HCT116 (cell line): ENCODE data around the gene NUP133. TPM values are rescaled to one million over a fixed set of nuclear protein-coding genes. Genes with fewer than 3 reads are reported as not detected.
"Not testable (repeated sequence)": the region's sequence is repeated elsewhere in the genome, so short reads cannot be mapped to it uniquely, and the experiment has no call there.

Source experiments
- ATAC-seq: fragments of 200-7000 bp; cut with Tn5 transposase; 2 replicates; pipeline ENCODE4 v1.9.1; 2020; ENCODE audit warnings: mild to moderate bottlenecking, moderate library complexity
- BruUV-seq: library from RNA; stranded (reverse); fragments of 400-500 nt; replicated peaks from 2 replicates; lab custom pipeline; 2021; lab: Mats Ljungman, UMichigan
- CTCF ChIA-PET: fragments of 300-600 bp; sonication (Branson Sonifier 250); formaldehyde crosslinking; loops from one replicate; lab custom pipeline; 2021; ENCODE audit warnings: antibody characterized with exemption; lab: Charles Lee
- POLR2A ChIA-PET: fragments of 300-600, 350-600 bp; sonication (Branson Sonifier 250); formaldehyde crosslinking; loops from one replicate; lab custom pipeline; 2021; ENCODE audit warnings: antibody characterized with exemption; lab: Charles Lee
- RAD21 ChIA-PET, 2 experiments: fragments of 300-600 bp; sonication (Branson Sonifier 250); formaldehyde crosslinking; loops; one replicate each; lab custom pipeline; 2023; ENCODE audit warnings: low total read pairs in 2 of 2; ENCODE audit not compliant: uncharacterized antibody in 2 of 2, unreplicated experiment in 2 of 2, low non-redundant PET in 1 of 2; lab: Charles Lee
- DNase-seq: peaks from one replicate; pipeline ENCODE4 v3.0.0-alpha.2; 2010; ENCODE audit warnings: low read depth, low spot score
- H2AFZ ChIP-seq: fragments of 200-600 bp; shearing (Covaris generic), sonication (generic); 2 replicates; pipeline ENCODE4 v1.6.1; 2017; ENCODE audit warnings: low read depth, mixed run types, mixed read lengths, antibody characterized with exemption, low read length; ENCODE audit not compliant: poor library complexity, severe bottlenecking
- H3K27ac ChIP-seq: 2 replicates; pipeline ENCODE4 v1.5.1; 2012; ENCODE audit warnings: low read depth, low read length
- H3K27me3 ChIP-seq: fragments of 200-600 bp; sonication (generic); 2 replicates; pipeline ENCODE4 v1.6.1; 2016; ENCODE audit warnings: mixed run types, low read length, mixed read lengths; ENCODE audit not compliant: insufficient read depth
- H3K36me3 ChIP-seq, 2 experiments: fragments of 200-500 bp in 1 of 2; fragments of 200-600 bp in 1 of 2; sonication (Bioruptor generic) in 1 of 2; sonication (generic) in 1 of 2; 2 replicates each; pipeline versions ENCODE4 v1.5.1 to v1.6.1; 2014 to 2016; ENCODE audit warnings: low read length in 2 of 2, inconsistent platforms in 1 of 2, mixed read lengths in 1 of 2, mixed run types in 1 of 2; ENCODE audit not compliant: insufficient read depth in 2 of 2, control insufficient read depth in 1 of 2
- H3K4me1 ChIP-seq, 2 experiments: fragments of 200-600 bp in 1 of 2; sonication (generic) in 1 of 2; 2 replicates each; pipeline versions ENCODE4 v1.5.1 to v1.6.1; 2012 to 2017; ENCODE audit warnings: low read length in 2 of 2, inconsistent platforms in 1 of 2, mild to moderate bottlenecking in 1 of 2, mixed read lengths in 1 of 2, mixed run types in 1 of 2, moderate library complexity in 1 of 2; ENCODE audit not compliant: insufficient read depth in 2 of 2, control insufficient read depth in 1 of 2
- H3K4me2 ChIP-seq: fragments of 200-600 bp; sonication (generic); 2 replicates; pipeline ENCODE4 v1.6.1; 2017; ENCODE audit warnings: mixed run types, low read length, mixed read lengths
- H3K4me3 ChIP-seq, 2 experiments: fragments of 200-600 bp in 1 of 2; sonication (generic) in 1 of 2; replicated peaks in 1 of 2; 2 replicates each; pipeline ENCODE4 v1.5.1; 2011 to 2016; ENCODE audit warnings: low read length in 2 of 2, control low read depth in 1 of 2, low read depth in 1 of 2, mild to moderate bottlenecking in 1 of 2, mixed read lengths in 1 of 2, mixed run types in 1 of 2
- H3K79me2 ChIP-seq: fragments of 200-600 bp; sonication (generic); 2 replicates; pipeline ENCODE4 v1.6.1; 2017; ENCODE audit warnings: mild to moderate bottlenecking, mixed run types, low read length, moderate library complexity, mixed read lengths; ENCODE audit not compliant: insufficient read depth
- H3K9ac ChIP-seq: fragments of 200-600 bp; sonication (generic); 2 replicates; pipeline ENCODE4 v1.6.1; 2016; ENCODE audit warnings: low read length, mixed read lengths
- H3K9me2 ChIP-seq: fragments of 200-600 bp; sonication (generic), shearing (Covaris generic); 2 replicates; pipeline ENCODE4 v1.6.1; 2017; ENCODE audit warnings: mixed run types, mild to moderate bottlenecking, moderate library complexity; ENCODE audit not compliant: insufficient read depth
- H3K9me3 ChIP-seq, 2 experiments: fragments of 200-500 bp in 1 of 2; fragments of 200-600 bp in 1 of 2; sonication (Bioruptor generic) in 1 of 2; sonication (generic) in 1 of 2; 2 replicates each; pipeline ENCODE4 v1.6.1; 2014 to 2017; ENCODE audit warnings: low read length in 2 of 2, mixed read lengths in 2 of 2, inconsistent platforms in 1 of 2, low read depth in 1 of 2, mild to moderate bottlenecking in 1 of 2, mixed run types in 1 of 2, moderate library complexity in 1 of 2; ENCODE audit not compliant: control insufficient read depth in 1 of 2, insufficient read depth in 1 of 2
- H4K20me1 ChIP-seq: fragments of 200-600 bp; sonication (generic), shearing (Covaris generic); 2 replicates; pipeline ENCODE4 v1.6.1; 2017; ENCODE audit warnings: mixed run types, mild to moderate bottlenecking, moderate library complexity; ENCODE audit not compliant: insufficient read depth
- CEBPB ChIP-seq: IDR thresholded peaks from 2 replicates; pipeline ENCODE4 v1.6.1; 2012; ENCODE audit warnings: low read depth
- ELF1 ChIP-seq: IDR thresholded peaks from 2 replicates; pipeline ENCODE4 v1.6.1; 2012; ENCODE audit warnings: low read depth, borderline replicate concordance
- POLR2A ChIP-seq: IDR thresholded peaks from 2 replicates; pipeline ENCODE4 v1.7.0; 2011; ENCODE audit warnings: borderline replicate concordance; ENCODE audit not compliant: insufficient read depth, insufficient read length; ENCODE audit errors: extremely low read depth
- POLR2AphosphoS5 ChIP-seq: IDR thresholded peaks from 2 replicates; pipeline ENCODE4 v1.6.1; 2011; ENCODE audit warnings: mild to moderate bottlenecking, low read depth, low read length, moderate library complexity
- TCF7L2 ChIP-seq: IDR thresholded peaks from 2 replicates; pipeline ENCODE4 v1.7.0; 2011; ENCODE audit warnings: borderline replicate concordance, inconsistent platforms; ENCODE audit not compliant: insufficient read depth, insufficient read length; ENCODE audit errors: extremely low read depth
- intact Hi-C: fragments of 100-400 bp; cut with micrococcal nuclease; formaldehyde crosslinking; loops from 2 replicates; pipeline ENCODE4 v1.10.0; 2022
- total RNA-seq: library from RNA; stranded (reverse); gene quantifications from one replicate; pipeline ENCODE4 v1.2.1, GENCODE V29; 2021; ENCODE audit not compliant: unreplicated experiment

Gene NUP133
- total RNA-seq, 1 experiment from 2014 or later: 52.5 TPM

DNA sequence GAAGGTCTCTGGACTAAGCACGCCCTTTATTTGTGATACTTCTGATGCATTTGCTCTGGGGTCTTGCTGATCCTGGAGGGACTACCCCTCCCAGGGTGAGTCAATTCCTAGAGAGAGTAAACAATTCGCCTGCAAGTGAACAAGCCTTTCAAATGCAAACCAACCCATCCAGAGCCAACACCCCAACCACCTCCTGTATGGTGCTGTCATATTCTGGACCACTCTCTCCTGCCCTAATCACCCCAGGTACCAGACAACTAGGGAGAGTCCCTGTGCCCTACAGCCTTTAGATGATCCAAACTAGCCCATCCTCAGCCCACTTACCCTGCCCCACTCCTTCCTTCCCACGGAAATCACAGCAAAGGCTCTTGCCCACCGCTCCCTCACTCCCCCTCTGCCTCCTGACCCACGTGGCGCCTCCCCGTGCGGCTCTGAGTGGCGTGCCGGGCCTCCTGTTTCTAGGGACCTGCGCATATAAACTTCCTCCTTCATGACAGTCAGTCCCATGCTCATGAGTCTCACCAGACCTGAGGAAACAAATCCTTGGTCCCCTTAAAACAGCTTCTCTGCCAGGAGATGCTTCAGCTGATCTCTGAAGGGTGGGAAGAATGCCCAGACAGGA, 111.4 kb downstream of the NUP133 start:
- ChIA-PET RAD21 (no interaction called here), POLR2A (no interaction called here), CTCF (interaction anchor here (1.0 kb wide), 1 partner anchor 8 kb away, joined by 3 read pairs; no protein-coding TSS in a partner anchor)
- Histone ChIP-seq H3K9me3 (no peaks in the 10 kb centered on the region), H4K20me1 (no peaks in the 10 kb centered on the region), H3K4me3 (no peak overlapping the region), H3K9me2 (no peaks in the 10 kb centered on the region), H3K4me2 (no peak overlapping the region), H3K9ac (no peak overlapping the region), H3K27ac (no peak overlapping the region), H2AFZ (no peak overlapping the region), H3K27me3 (peaks cover 9% of the 10 kb centered on the region; the same call in 1 of the 2 replicates), H3K36me3 (no peaks in the 10 kb centered on the region), H3K4me1 (no peaks in the 10 kb centered on the region), H3K79me2 (no peaks in the 10 kb centered on the region)
- DNase-seq (no peak), ATAC-seq (no peak)
- intact Hi-C loops: no loop called here
- no TSS peak for BruUV-seq
- TF ChIP-seq POLR2AphosphoS5 (no peak), TCF7L2 (no peak), ELF1 (no peak), CEBPB (no peak), POLR2A (no peak)

- H3K4me3 ChIP-seq, H3K9ac ChIP-seq, H3K79me2 ChIP-seq, POLR2A ChIA-PET, H3K4me1 ChIP-seq, H3K4me2 ChIP-seq, ATAC-seq, H3K27ac ChIP-seq, H3K9me2 ChIP-seq, H3K27me3 ChIP-seq, BruUV-seq, H2AFZ ChIP-seq, DNase-seq, H3K36me3 ChIP-seq, H3K9me3 ChIP-seq, H4K20me1 ChIP-seq, RAD21 ChIA-PET, CTCF ChIA-PET, intact Hi-C loops: not testable (repeated sequence)
Observed at GRCh38 chr1:229394517-229394916, 113.6 kb downstream of the NUP133 start.
